PC-9 (cell line): ENCODE measurements around the gene SCLY. TPM values are rescaled to one million over a fixed set of nuclear protein-coding genes. Genes with fewer than 3 reads are reported as not detected.

Experiments
- BruUV-seq: library from RNA; stranded (reverse); fragments of 400-500 nt; replicated peaks from 2 replicates; lab custom pipeline; 2021; lab: Mats Ljungman, UMichigan
- CTCF ChIA-PET: fragments of 300-600 bp; sonication (Branson Sonifier 250); formaldehyde crosslinking; loops from one replicate; lab custom pipeline; 2022; ENCODE audit warnings: antibody characterized with exemption; lab: Charles Lee
- POLR2A ChIA-PET: fragments of 300-600 bp; sonication (Branson Sonifier 250); formaldehyde crosslinking; loops from one replicate; lab custom pipeline; 2022; ENCODE audit warnings: antibody characterized with exemption; ENCODE audit not compliant: unreplicated experiment; lab: Charles Lee
- DNase-seq, 2 experiments: peaks; one replicate each; pipeline versions ENCODE4 v3.0.0 to v3.0.0-alpha.2; 2015 to 2022; ENCODE audit warnings: mixed read lengths in 1 of 2
- H2AFZ ChIP-seq: fragments of 200-600 bp; sonication (generic); 2 replicates; pipeline ENCODE4 v1.8.1; 2017; ENCODE audit warnings: antibody characterized with exemption
- H3F3A ChIP-seq: fragments of 200-600 bp; sonication (generic); 2 replicates; pipeline ENCODE4 v1.8.1; 2017; ENCODE audit warnings: antibody characterized with exemption, mild to moderate bottlenecking, low read depth; ENCODE audit not compliant: insufficient read depth
- H3K27ac ChIP-seq: fragments of 200-600 bp; sonication (generic); 2 replicates; pipeline ENCODE4 v1.6.1; 2016; ENCODE audit warnings: mixed run types
- H3K27me3 ChIP-seq: fragments of 200-600 bp; sonication (generic); 2 replicates; pipeline ENCODE4 v1.6.1; 2016; ENCODE audit warnings: low read depth, mixed run types; ENCODE audit not compliant: insufficient read depth
- H3K36me3 ChIP-seq: fragments of 200-600 bp; sonication (generic); 2 replicates; pipeline ENCODE4 v1.6.1; 2016; ENCODE audit warnings: low read depth, mixed run types
- H3K4me1 ChIP-seq: fragments of 200-600 bp; sonication (generic); replicated peaks from 2 replicates; pipeline ENCODE4 v1.6.1; 2016; ENCODE audit warnings: mixed run types; ENCODE audit not compliant: insufficient read depth
- H3K4me2 ChIP-seq: fragments of 200-600 bp; sonication (generic); 2 replicates; pipeline ENCODE4 v1.6.1; 2017; ENCODE audit warnings: mixed run types
- H3K4me3 ChIP-seq: fragments of 200-600 bp; sonication (generic); 2 replicates; pipeline ENCODE4 v1.6.1; 2016; ENCODE audit warnings: mixed run types
- H3K79me2 ChIP-seq: fragments of 200-600 bp; sonication (generic); 2 replicates; pipeline ENCODE4 v1.6.1; 2017; ENCODE audit warnings: low read depth, mixed run types
- H3K9me2 ChIP-seq: fragments of 200-600 bp; sonication (generic); 2 replicates; pipeline ENCODE4 v1.8.1; 2017; ENCODE audit warnings: mild to moderate bottlenecking; ENCODE audit not compliant: insufficient read depth
- H3K9me3 ChIP-seq: fragments of 200-600 bp; sonication (generic); 2 replicates; pipeline ENCODE4 v1.8.1; 2016; ENCODE audit warnings: low read depth; ENCODE audit not compliant: insufficient read depth
- H4K20me1 ChIP-seq: fragments of 200-600 bp; sonication (generic); 2 replicates; pipeline ENCODE4 v1.8.1; 2017; ENCODE audit not compliant: insufficient read depth
- EZH2 ChIP-seq: fragments of 200-600 bp; sonication (generic); IDR thresholded peaks from 2 replicates; pipeline ENCODE4 v1.8.0; 2017; ENCODE audit warnings: antibody characterized with exemption, low read depth
- intact Hi-C: fragments of 100-400 bp; cut with micrococcal nuclease; formaldehyde crosslinking; loops from one replicate; pipeline ENCODE4 v1.10.0; 2022; ENCODE audit not compliant: unreplicated experiment
- total RNA-seq: library from RNA; stranded (reverse); gene quantifications from 2 replicates; pipeline ENCODE4 v1.2.3, GENCODE V29; 2021
- TF ChIP-seq, protein P1 (sequence below): fragments of 200-600 bp; sonication (generic); conservative IDR thresholded peaks from 2 replicates; pipeline ENCODE4 v1.6.1; 2017; ENCODE audit warnings: mixed run types, antibody characterized with exemption, mild to moderate bottlenecking, moderate library complexity

The SCLY gene
- total RNA-seq, 1 experiment from 2014 or later: 40.0 TPM

DNA sequence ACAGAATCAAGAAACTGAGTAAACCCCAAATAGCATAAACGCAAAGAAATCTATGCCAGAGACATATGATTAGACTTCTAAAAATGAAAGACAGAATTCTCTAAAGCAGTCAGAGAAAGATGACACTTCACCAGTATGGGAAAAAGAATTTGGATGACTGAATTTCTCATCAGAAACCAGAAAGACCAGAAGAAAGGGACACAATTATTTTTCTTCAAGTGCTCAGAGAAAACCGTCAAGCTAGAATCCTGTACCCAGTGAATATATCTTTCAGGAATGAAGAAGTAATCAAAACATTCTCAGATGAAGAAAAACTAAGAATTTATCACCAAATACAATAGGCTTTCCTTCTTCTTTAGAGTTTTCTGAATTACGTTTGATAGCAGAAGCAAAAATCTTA lies 25.1 kb downstream of the SCLY start:
- Histone ChIP-seq H3F3A (no peaks in the 10 kb centered on the region; the same call in 1 of the 2 replicates), H4K20me1 (no peaks in the 10 kb centered on the region), H3K4me3 (no peak overlapping the region), H3K36me3 (peaks cover 9% of the 10 kb centered on the region; the same call in 1 of the 2 replicates), H3K9me2 (no peaks in the 10 kb centered on the region), H3K9me3 (no peaks in the 10 kb centered on the region), H2AFZ (no peak overlapping the region), H3K27ac (no peak overlapping the region), H3K4me2 (no peak overlapping the region), H3K79me2 (no peaks in the 10 kb centered on the region), H3K27me3 (no peaks in the 10 kb centered on the region), H3K4me1 (no peaks in the 10 kb centered on the region)
- intact Hi-C loops: no loop called here
- TF ChIP-seq, protein P1, sequence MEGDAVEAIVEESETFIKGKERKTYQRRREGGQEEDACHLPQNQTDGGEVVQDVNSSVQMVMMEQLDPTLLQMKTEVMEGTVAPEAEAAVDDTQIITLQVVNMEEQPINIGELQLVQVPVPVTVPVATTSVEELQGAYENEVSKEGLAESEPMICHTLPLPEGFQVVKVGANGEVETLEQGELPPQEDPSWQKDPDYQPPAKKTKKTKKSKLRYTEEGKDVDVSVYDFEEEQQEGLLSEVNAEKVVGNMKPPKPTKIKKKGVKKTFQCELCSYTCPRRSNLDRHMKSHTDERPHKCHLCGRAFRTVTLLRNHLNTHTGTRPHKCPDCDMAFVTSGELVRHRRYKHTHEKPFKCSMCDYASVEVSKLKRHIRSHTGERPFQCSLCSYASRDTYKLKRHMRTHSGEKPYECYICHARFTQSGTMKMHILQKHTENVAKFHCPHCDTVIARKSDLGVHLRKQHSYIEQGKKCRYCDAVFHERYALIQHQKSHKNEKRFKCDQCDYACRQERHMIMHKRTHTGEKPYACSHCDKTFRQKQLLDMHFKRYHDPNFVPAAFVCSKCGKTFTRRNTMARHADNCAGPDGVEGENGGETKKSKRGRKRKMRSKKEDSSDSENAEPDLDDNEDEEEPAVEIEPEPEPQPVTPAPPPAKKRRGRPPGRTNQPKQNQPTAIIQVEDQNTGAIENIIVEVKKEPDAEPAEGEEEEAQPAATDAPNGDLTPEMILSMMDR: no peak
- no peak for TF ChIP-seq EZH2
- no peak for DNase-seq
- POLR2A ChIA-PET: interaction anchor here (0.6 to 0.7 kb wide), 3 partner anchors 11 to 140 kb away, joined by 3 to 6 read pairs (median 3); no protein-coding TSS in a partner anchor
- no TSS peak for BruUV-seq
- CTCF ChIA-PET: no interaction called here

DNA sequence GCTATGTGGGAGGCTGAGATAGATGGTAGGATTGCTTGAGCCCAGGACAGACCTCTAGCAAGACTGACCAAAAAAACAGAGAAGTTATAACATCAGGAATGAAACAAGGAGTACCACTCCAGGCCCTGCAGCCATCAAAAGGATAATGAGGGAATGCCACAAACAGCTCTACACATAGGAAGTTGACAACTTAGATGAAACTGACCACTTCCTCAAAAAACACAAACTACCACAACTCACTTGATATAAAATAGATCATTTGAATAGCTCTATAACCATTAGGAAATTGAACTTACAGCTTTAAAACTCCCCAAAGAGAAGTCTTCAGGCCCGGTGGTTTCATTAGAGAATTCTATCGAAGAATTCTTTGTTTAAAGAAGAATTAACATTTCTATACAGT lies 26.4 kb downstream of the SCLY start:
- Histone ChIP-seq H3K79me2 (no peaks in the 10 kb centered on the region), H3K36me3 (peaks cover 9% of the 10 kb centered on the region; the same call in 1 of the 2 replicates), H2AFZ (no peak overlapping the region), H3K9me2 (no peaks in the 10 kb centered on the region), H3K27me3 (no peaks in the 10 kb centered on the region), H3K4me1 (no peaks in the 10 kb centered on the region), H4K20me1 (no peaks in the 10 kb centered on the region), H3K9me3 (no peaks in the 10 kb centered on the region), H3F3A (no peaks in the 10 kb centered on the region; the same call in 1 of the 2 replicates), H3K4me2 (no peak overlapping the region), H3K4me3 (no peak overlapping the region), H3K27ac (no peak overlapping the region)
- no TSS peak for BruUV-seq
- CTCF ChIA-PET: interaction anchor here (0.6 kb wide), 1 partner anchor 25 kb away, joined by 3 read pairs; no protein-coding TSS in a partner anchor
- DNase-seq: no peak
- no peak for TF ChIP-seq EZH2
- TF ChIP-seq, protein P1: no peak
- intact Hi-C loops: no loop called here
- POLR2A ChIA-PET: interaction anchor here (0.6 kb wide), 2 partner anchors 11 to 153 kb away, joined by 4 read pairs; no protein-coding TSS in a partner anchor

DNA sequence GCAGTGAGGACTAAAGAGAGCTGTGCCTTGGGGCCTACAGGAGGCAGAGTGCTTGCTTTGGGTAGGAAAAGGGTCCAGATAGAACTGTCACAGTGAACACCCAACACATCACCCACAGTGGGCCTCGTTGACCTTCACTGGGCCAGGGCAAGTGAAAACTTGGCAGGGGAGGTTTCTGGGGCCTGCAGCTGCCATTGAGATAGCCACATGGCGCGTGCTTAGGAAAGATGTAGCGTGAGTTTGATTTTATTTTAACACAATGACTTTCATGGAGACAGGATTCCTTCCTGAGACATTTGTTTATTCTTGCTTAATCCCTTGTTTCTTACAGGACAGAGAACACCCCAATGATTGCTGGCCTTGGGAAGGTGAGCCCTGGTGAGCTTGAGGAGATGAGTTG lies 30.1 kb downstream of the SCLY start:
- Histone ChIP-seq H3K79me2 (no peaks in the 10 kb centered on the region), H3K9me3 (no peaks in the 10 kb centered on the region), H3K9me2 (no peaks in the 10 kb centered on the region), H3F3A (no peaks in the 10 kb centered on the region; the same call in 1 of the 2 replicates), H3K4me2 (no peak overlapping the region), H3K27ac (no peak overlapping the region), H4K20me1 (no peaks in the 10 kb centered on the region), H3K4me1 (no peaks in the 10 kb centered on the region), H2AFZ (no peak overlapping the region), H3K27me3 (no peaks in the 10 kb centered on the region), H3K36me3 (no peaks in the 10 kb centered on the region), H3K4me3 (no peak overlapping the region)
- intact Hi-C loops: no loop called here
- no peak for DNase-seq
- TF ChIP-seq, protein P1: no peak
- no peak for TF ChIP-seq EZH2
- CTCF ChIA-PET: interaction anchor here (0.7 kb wide), 1 partner anchor 29 kb away, joined by 4 read pairs; no protein-coding TSS in a partner anchor
- BruUV-seq: no TSS peak
- POLR2A ChIA-PET: interaction anchor here (0.6 kb wide), 1 partner anchor 9 kb away, joined by 3 read pairs; no protein-coding TSS in a partner anchor
